Measurements from ENCODE around the gene NEDD4L. TPM values are rescaled to one million over a fixed set of nuclear protein-coding genes. Genes with fewer than 3 reads are reported as not detected.
"Not testable (repeated sequence)": the region's sequence is repeated elsewhere in the genome, so short reads cannot be mapped to it uniquely, and the experiment has no call there.

NEDD4L gene
- total RNA-seq, 1 donor from 2014 or later = 80.2 TPM

- DNase-seq (ENCODE audit: low read depth) = no peak
These were observed 326.6 kb downstream of the NEDD4L start for GRCh38 chr18:58370612-58371011.

- DNase-seq (ENCODE audit: low read depth) = no peak
These were observed 329.5 kb downstream of the NEDD4L start for GRCh38 chr18:58373481-58373880.

- DNase-seq (ENCODE audit: low read depth) = no peak
These were observed 331.0 kb downstream of the NEDD4L start for GRCh38 chr18:58375051-58375450.

- DNase-seq (ENCODE audit: low read depth) = no peak
These were observed 334.7 kb downstream of the NEDD4L start for GRCh38 chr18:58378411-58379379.

GRCh38 chr18:58379443-58379842 is 335.4 kb downstream of the NEDD4L start:
- DNase-seq (ENCODE audit: low read depth) = no peak

- DNase-seq (ENCODE audit: low read depth) = not testable (repeated sequence)
These were observed 336.1 kb downstream of the NEDD4L start for GRCh38 chr18:58380113-58380512.

- no peak for DNase-seq (ENCODE audit: low read depth)
These were observed 337.8 kb downstream of the NEDD4L start for GRCh38 chr18:58381676-58382411.

- no peak for DNase-seq (ENCODE audit: low read depth)
These were observed 338.4 kb downstream of the NEDD4L start for GRCh38 chr18:58382446-58382845.

GRCh38 chr18:58385472-58385871 is 341.4 kb downstream of the NEDD4L start:
- DNase-seq (ENCODE audit: low read depth) = no peak

GRCh38 chr18:58386780-58387179 is 342.8 kb downstream of the NEDD4L start:
- DNase-seq (ENCODE audit: low read depth) = no peak

- no peak for DNase-seq (ENCODE audit: low read depth)
These were observed 343.7 kb downstream of the NEDD4L start for GRCh38 chr18:58387716-58388115.

- no peak for DNase-seq (ENCODE audit: low read depth)
These were observed 344.7 kb downstream of the NEDD4L start for GRCh38 chr18:58388736-58389135.

GRCh38 chr18:58389745-58390144 is 345.7 kb downstream of the NEDD4L start:
- DNase-seq (ENCODE audit: low read depth) = no peak

GRCh38 chr18:58390399-58390798 is 346.4 kb downstream of the NEDD4L start:
- DNase-seq (ENCODE audit: low read depth) = no peak

- no peak for DNase-seq (ENCODE audit: low read depth)
These were observed 347.3 kb downstream of the NEDD4L start for GRCh38 chr18:58391231-58391825.

- no peak for DNase-seq (ENCODE audit: low read depth)
These were observed 347.9 kb downstream of the NEDD4L start for GRCh38 chr18:58391932-58392323.

GRCh38 chr18:58392324-58393000 is 348.4 kb downstream of the NEDD4L start:
- DNase-seq (ENCODE audit: low read depth) = peak; percentile 44

- peak; percentile 18 for DNase-seq (ENCODE audit: low read depth)
These were observed 349.3 kb downstream of the NEDD4L start for GRCh38 chr18:58393295-58393694.

- DNase-seq (ENCODE audit: low read depth) = peak; percentile 73
These were observed 350.0 kb downstream of the NEDD4L start for GRCh38 chr18:58394046-58394445.

- DNase-seq (ENCODE audit: low read depth) = peak; percentile 69
These were observed 350.8 kb downstream of the NEDD4L start for GRCh38 chr18:58394602-58395425.

- DNase-seq (ENCODE audit: low read depth) = no peak
These were observed 352.1 kb downstream of the NEDD4L start for GRCh38 chr18:58396144-58396543.

All from renal cortical epithelial cell (primary cell).